SH-SY5Y (cell line): ENCODE data around the gene SGPP2.

Experiments used
- GATA2 ChIP-seq: IDR thresholded peaks from 2 replicates; pipeline ENCODE4 v1.6.1; 2011; ENCODE audit warnings: mild to moderate bottlenecking, low read depth, low read length
- GATA3 ChIP-seq: IDR thresholded peaks from 2 replicates; pipeline ENCODE4 v1.6.1; 2011; ENCODE audit warnings: low read depth, mild to moderate bottlenecking, low read length, moderate library complexity

GRCh38 chr2:222575618-222576017 is 151.3 kb downstream of the SGPP2 start:
- TF ChIP-seq GATA3 (no peak), GATA2 (no peak)
